ENCODE data around the gene DCX.

DCX gene

DNA sequence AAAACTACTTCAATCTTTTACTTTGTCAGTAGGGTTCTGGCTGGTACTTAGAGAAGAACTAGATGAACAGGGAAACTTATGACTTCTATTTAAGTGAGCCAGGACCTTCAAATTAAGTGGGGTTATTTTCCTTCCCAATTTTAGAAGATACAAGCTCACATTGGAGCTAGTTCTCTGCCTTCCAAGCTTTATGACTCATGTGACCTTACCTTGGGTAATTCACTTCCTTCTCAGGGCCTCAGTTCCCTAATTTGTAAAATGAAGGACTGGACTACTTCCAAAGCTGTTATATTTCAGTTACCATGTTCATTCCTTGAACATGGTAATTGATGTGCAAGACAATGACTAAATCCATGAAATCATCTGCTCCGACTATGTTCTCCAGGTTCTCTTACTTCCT, 32.0 kb upstream of the DCX start:
- TF ChIP-seq SIN3A (IDR thresholded peaks at IDR 0.05; ENCODE audit: borderline replicate concordance, insufficient read depth, low read length) (no peak), TAF1 (IDR thresholded peaks at IDR 0.05; ENCODE audit: borderline replicate concordance, insufficient read depth, low read length) (no peak), FOXP2 (optimal IDR thresholded peaks at IDR 0.05; ENCODE audit: borderline replicate concordance, extremely low read depth, extremely low read length, insufficient read depth) (no peak), POLR2AphosphoS5 (IDR thresholded peaks at IDR 0.05; ENCODE audit: low read depth, low read length) (no peak)
- TF ChIP-seq, protein P1, sequence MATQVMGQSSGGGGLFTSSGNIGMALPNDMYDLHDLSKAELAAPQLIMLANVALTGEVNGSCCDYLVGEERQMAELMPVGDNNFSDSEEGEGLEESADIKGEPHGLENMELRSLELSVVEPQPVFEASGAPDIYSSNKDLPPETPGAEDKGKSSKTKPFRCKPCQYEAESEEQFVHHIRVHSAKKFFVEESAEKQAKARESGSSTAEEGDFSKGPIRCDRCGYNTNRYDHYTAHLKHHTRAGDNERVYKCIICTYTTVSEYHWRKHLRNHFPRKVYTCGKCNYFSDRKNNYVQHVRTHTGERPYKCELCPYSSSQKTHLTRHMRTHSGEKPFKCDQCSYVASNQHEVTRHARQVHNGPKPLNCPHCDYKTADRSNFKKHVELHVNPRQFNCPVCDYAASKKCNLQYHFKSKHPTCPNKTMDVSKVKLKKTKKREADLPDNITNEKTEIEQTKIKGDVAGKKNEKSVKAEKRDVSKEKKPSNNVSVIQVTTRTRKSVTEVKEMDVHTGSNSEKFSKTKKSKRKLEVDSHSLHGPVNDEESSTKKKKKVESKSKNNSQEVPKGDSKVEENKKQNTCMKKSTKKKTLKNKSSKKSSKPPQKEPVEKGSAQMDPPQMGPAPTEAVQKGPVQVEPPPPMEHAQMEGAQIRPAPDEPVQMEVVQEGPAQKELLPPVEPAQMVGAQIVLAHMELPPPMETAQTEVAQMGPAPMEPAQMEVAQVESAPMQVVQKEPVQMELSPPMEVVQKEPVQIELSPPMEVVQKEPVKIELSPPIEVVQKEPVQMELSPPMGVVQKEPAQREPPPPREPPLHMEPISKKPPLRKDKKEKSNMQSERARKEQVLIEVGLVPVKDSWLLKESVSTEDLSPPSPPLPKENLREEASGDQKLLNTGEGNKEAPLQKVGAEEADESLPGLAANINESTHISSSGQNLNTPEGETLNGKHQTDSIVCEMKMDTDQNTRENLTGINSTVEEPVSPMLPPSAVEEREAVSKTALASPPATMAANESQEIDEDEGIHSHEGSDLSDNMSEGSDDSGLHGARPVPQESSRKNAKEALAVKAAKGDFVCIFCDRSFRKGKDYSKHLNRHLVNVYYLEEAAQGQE (IDR thresholded peaks at IDR 0.05; ENCODE audit: insufficient read depth in 1 of 2, low read depth in 2 of 2, low read length in 2 of 2): no peak

DNA sequence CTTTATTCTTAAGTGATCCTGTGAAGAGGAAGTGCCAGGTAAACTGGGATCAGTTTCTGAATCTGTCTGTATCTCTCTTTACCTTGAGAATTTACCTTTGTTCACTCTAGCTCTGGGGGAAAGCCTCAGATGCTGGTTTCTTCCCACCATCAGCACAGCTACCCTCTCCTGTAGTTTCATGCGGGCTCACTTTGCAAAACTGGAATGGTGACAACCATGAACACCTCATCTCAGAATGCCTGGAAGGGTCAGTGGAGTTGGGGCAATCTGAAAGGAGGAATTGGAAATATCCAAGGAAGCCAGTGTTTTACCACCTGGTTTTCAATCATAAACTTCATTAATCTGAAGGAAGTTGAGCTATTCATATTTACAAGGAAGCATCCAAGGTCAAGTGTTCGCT, 30.8 kb upstream of the DCX start:
- TF ChIP-seq FOXP2 (optimal IDR thresholded peaks at IDR 0.05; ENCODE audit: borderline replicate concordance, extremely low read depth, extremely low read length, insufficient read depth) (no peak), POLR2AphosphoS5 (IDR thresholded peaks at IDR 0.05; ENCODE audit: low read depth, low read length) (no peak), TAF1 (IDR thresholded peaks at IDR 0.05; ENCODE audit: borderline replicate concordance, insufficient read depth, low read length) (no peak)
- TF ChIP-seq, protein P1 (IDR thresholded peaks at IDR 0.05; ENCODE audit: insufficient read depth in 1 of 2, low read depth in 2 of 2, low read length in 2 of 2): no peak

DNA sequence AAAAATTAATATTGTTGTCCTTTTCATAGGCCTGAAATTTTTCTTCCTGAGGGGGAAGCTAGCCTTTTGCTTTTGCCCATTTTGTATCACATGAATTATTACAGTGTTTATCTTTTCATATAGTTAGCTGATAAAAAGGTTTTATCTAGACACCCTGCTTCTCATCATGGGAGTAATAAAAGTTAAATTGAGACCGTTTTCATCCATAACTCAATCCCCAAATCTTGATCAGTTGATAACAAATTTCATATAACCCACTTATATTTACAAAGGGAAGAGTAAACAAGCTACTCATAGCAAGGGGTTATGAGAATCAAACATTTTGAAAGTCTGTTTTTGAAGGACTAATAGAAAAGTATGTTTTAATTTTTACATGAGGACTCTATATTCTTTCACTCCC, 23.5 kb upstream of the DCX start:
- TF ChIP-seq TAF1 (IDR thresholded peaks at IDR 0.05; ENCODE audit: borderline replicate concordance, insufficient read depth, low read length) (no peak), POLR2AphosphoS5 (IDR thresholded peaks at IDR 0.05; ENCODE audit: low read depth, low read length) (no peak), FOXP2 (optimal IDR thresholded peaks at IDR 0.05; ENCODE audit: borderline replicate concordance, extremely low read depth, extremely low read length, insufficient read depth) (no peak), SIN3A (IDR thresholded peaks at IDR 0.05; ENCODE audit: borderline replicate concordance, insufficient read depth, low read length) (no peak)
- TF ChIP-seq, protein P1 (IDR thresholded peaks at IDR 0.05; ENCODE audit: insufficient read depth in 1 of 2, low read depth in 2 of 2, low read length in 2 of 2): no peak

DNA sequence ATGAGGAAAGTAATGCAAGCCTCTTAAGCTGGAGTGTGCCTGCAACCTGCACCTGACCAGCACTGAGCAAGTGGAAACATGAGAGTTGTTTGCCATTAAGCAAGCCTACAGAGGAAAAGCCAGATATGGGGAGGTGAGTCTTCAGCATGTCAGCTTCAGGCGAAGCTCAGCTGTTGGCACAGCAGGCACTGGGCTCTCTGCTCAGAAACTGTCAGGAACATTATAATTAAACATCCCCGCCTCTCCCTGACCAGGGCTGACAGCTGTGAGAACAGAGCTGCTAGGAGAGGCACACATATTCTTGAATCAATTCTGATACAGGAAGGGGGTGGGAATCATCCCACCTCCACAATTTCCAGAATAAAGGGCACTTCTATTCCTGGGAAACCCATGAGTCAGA, 19.0 kb upstream of the DCX start:
- TF ChIP-seq, protein P1 (IDR thresholded peaks at IDR 0.05; ENCODE audit: insufficient read depth in 1 of 2, low read depth in 2 of 2, low read length in 2 of 2): no peak
- TF ChIP-seq POLR2AphosphoS5 (IDR thresholded peaks at IDR 0.05; ENCODE audit: low read depth, low read length): no peak
- TF ChIP-seq SIN3A (IDR thresholded peaks at IDR 0.05; ENCODE audit: borderline replicate concordance, insufficient read depth, low read length): no peak
- no peak for TF ChIP-seq FOXP2 (optimal IDR thresholded peaks at IDR 0.05; ENCODE audit: borderline replicate concordance, extremely low read depth, extremely low read length, insufficient read depth)
- TF ChIP-seq TAF1 (IDR thresholded peaks at IDR 0.05; ENCODE audit: borderline replicate concordance, insufficient read depth, low read length): no peak

DNA sequence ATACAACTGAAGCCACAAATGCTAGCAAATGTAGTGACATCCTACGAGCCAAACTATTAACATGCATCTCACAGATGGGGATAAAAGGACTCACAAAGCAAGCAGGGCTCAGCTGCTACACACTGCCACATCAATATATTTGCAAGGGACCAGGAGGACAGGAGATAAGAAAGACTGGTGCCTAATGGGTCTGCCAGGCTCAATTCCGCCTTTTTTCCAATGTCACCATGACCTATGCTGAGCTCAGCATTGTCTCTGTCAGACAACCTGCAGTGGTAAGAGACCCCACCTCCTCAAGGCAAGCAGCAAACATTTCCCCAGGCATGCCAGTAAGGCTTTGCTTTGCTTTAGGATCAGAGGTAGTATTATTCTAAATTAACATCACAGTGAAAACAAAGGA, 435 bp downstream of the DCX start:
- TF ChIP-seq POLR2AphosphoS5 (IDR thresholded peaks at IDR 0.05; ENCODE audit: low read depth, low read length) (no peak), SIN3A (IDR thresholded peaks at IDR 0.05; ENCODE audit: borderline replicate concordance, insufficient read depth, low read length) (no peak), TAF1 (IDR thresholded peaks at IDR 0.05; ENCODE audit: borderline replicate concordance, insufficient read depth, low read length) (no peak), FOXP2 (optimal IDR thresholded peaks at IDR 0.05; ENCODE audit: borderline replicate concordance, extremely low read depth, extremely low read length, insufficient read depth) (no peak)
- TF ChIP-seq, protein P1 (IDR thresholded peaks at IDR 0.05; ENCODE audit: insufficient read depth in 1 of 2, low read depth in 2 of 2, low read length in 2 of 2): no peak
